ENCODE data around the gene NPAS2. TPM values are rescaled to one million over a fixed set of nuclear protein-coding genes. Genes with fewer than 3 reads are reported as not detected.

Gene NPAS2
- total RNA-seq, 2 donors from 2014 or later: 33.9 to 38.3 TPM

DNA sequence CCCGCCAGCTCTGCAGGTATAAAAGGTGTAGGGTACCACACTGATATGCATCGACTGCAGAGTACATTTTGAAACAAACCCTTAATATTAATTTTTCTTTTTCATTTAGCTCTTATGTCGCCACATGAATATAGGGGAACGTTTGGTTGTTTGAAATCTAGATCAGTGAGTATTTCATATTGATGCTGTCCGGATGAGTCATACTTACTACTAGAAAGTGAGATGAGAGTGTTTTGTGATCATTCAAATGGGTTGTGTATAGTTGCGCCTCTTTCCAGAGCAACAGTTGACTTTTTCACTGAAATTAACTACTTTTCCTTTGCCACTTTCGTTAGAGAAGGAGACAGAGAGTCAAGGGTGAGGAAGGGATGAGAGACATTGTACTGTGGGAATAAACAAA is 24.6 kb downstream of the NPAS2 start:
- Histone ChIP-seq H3K27ac (no peak overlapping the region), H3K36me3 (no peaks in the 10 kb centered on the region), H3K4me3 (no peak overlapping the region), H3K9me3 (no peaks in the 10 kb centered on the region), H3K27me3 (no peaks in the 10 kb centered on the region), H3K9ac (ENCODE audit: low read depth in 2 of 2, low read length in 2 of 2) (no peak overlapping the region), H3K4me1 (no peaks in the 10 kb centered on the region)
- DNase-seq: no peak
- intact Hi-C loops (cut with DNase I): no loop called here
- TF ChIP-seq, protein P1, sequence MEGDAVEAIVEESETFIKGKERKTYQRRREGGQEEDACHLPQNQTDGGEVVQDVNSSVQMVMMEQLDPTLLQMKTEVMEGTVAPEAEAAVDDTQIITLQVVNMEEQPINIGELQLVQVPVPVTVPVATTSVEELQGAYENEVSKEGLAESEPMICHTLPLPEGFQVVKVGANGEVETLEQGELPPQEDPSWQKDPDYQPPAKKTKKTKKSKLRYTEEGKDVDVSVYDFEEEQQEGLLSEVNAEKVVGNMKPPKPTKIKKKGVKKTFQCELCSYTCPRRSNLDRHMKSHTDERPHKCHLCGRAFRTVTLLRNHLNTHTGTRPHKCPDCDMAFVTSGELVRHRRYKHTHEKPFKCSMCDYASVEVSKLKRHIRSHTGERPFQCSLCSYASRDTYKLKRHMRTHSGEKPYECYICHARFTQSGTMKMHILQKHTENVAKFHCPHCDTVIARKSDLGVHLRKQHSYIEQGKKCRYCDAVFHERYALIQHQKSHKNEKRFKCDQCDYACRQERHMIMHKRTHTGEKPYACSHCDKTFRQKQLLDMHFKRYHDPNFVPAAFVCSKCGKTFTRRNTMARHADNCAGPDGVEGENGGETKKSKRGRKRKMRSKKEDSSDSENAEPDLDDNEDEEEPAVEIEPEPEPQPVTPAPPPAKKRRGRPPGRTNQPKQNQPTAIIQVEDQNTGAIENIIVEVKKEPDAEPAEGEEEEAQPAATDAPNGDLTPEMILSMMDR (IDR thresholded peaks at IDR 0.05): no peak

DNA sequence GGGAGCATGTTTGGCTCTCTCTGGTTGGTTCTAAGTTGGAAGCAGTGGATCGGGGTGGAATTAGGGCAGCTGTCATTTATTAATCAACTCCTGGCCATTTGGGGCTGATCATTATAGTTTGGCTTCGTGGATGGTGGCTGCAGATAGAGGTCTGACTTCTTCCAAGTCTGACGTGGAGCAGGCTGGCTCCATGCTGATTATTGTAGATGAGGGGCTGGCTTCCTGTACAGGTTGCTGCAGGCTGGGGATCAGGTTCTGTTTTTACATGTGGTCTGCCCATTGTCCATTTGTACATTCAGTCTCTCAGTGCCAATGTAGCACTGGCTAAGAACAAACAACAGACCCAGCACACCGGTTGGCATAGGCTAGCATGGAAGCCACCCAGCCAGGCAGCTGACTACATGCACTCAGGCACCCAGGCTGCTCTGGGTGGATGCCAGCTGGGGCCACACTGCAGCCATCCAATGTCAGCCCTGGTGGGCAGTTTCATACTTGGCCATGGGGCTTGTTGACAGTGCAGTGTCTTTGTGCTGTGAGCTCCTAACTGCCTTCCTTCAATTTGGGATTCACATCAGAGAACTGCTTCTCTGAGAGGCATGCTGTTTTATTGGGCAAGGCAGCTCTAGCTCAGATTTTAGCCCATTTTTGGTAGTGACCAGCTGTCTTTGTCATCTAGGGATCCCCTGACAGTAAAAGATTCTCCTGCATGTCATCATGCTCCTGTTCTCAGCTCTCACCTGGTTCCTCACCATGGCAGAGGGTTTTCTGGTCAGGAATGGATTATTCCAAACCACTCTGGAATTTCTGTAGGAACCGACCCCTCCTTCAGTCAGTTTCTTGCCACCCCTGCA is 25.4 kb downstream of the NPAS2 start:
- TF ChIP-seq, protein P1 (IDR thresholded peaks at IDR 0.05): no peak
- intact Hi-C loops (cut with DNase I): no loop called here
- H3K27ac ChIP-seq: no peak overlapping the region
- DNase-seq: no peak
- H3K4me1 ChIP-seq: no peaks in the 10 kb centered on the region
- no peak overlapping the region for H3K9ac ChIP-seq (ENCODE audit: low read depth in 2 of 2, low read length in 2 of 2)
- H3K27me3 ChIP-seq: no peaks in the 10 kb centered on the region
- no peak overlapping the region for H3K4me3 ChIP-seq
- H3K36me3 ChIP-seq: no peaks in the 10 kb centered on the region
- H3K9me3 ChIP-seq: no peaks in the 10 kb centered on the region

DNA sequence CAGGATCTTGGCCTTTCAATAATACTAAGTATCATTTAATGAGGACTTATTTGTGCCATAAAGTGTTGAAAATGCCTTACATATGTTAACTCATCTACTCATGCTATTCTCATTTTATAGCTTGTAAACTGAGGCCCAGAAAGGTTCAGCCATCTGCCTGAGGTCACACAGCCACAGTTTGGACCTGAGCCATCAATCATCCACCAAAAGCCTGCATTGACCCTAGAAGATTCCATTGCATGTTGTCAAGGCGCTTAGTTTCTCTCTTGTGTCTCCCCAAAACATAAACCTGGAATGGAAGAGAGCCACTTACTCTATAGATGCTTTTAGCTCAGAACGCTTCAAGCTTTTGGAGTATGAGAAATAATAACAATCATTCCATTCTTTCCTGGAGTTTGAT is 26.8 kb downstream of the NPAS2 start:
- Histone ChIP-seq H3K9ac (ENCODE audit: low read depth in 2 of 2, low read length in 2 of 2) (no peak overlapping the region), H3K27me3 (no peaks in the 10 kb centered on the region), H3K4me3 (no peak overlapping the region), H3K9me3 (no peaks in the 10 kb centered on the region), H3K36me3 (no peaks in the 10 kb centered on the region), H3K27ac (no peak overlapping the region), H3K4me1 (no peaks in the 10 kb centered on the region)
- intact Hi-C loops (cut with DNase I): no loop called here
- no peak for DNase-seq
- TF ChIP-seq, protein P1 (IDR thresholded peaks at IDR 0.05): no peak

DNA sequence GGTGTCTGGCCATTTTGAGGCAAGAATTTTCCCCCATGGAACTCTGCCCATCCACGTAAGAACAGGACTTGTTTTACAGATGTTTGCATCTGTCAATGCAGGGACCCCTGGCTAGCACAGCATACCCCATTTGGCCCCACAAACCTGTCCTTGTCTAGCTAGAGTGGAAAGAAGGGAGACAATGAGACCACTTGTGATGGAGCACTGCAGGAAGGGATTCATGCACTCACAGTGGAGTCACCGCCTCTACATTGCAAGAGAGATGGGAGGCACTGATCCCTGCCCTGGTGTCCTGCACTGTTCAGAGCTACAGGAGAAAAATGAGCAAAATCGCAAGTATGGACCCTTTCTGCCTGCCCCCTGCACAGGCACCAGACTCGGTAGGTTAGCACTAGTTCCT is 32.5 kb downstream of the NPAS2 start:
- H3K9me3 ChIP-seq: no peaks in the 10 kb centered on the region
- no peak for DNase-seq
- TF ChIP-seq, protein P1 (IDR thresholded peaks at IDR 0.05): no peak
- intact Hi-C loops (cut with DNase I): no loop called here
- H3K9ac ChIP-seq (ENCODE audit: low read depth in 2 of 2, low read length in 2 of 2): no peak overlapping the region
- H3K4me3 ChIP-seq: no peak overlapping the region
- no peak overlapping the region for H3K27ac ChIP-seq
- no peaks in the 10 kb centered on the region for H3K4me1 ChIP-seq
- no peaks in the 10 kb centered on the region for H3K27me3 ChIP-seq
- H3K36me3 ChIP-seq: no peaks in the 10 kb centered on the region

DNA sequence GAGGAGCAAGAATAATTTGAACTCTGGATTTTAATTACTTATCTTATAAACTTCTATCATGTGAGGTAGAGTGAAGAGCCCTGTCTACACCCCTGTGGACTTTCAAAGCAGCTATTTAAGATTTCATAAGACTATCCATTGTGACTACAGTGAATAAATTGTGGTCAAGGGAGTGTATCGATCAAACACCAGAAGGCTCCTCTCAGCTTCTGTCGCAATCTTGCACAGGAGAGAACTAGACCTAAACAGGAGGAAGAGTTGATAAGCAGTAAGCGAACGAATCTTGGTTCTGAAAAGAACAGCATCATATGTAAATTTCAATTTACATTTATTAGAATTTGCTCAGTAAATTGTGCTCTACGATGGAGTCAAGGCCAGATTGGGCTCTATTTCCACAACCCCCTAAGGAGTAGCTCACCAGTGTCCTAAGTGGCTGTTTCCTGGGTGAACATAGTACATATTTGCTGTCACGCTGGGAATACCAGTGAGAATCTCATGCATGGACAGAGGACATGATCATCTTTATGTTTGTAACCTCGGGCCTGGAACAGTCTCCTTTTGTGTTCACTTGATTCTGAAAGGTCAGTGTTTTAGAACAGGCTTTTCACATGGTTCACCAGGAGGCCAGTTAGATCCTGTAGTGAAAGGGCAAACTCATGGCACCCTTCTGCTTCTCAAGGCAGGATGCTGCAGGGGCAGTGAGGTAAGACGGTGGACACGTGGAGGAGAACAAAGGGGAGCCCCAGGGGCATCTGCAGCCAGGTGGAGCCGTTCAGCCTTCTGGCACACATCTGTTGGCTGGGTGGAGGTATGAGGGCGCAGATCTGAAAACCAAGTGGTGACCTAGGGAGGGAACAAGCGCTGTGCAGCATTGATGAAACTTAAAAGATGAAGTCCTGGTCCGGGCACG is 33.3 kb downstream of the NPAS2 start:
- no peak overlapping the region for H3K9ac ChIP-seq (ENCODE audit: low read depth in 2 of 2, low read length in 2 of 2)

More for the DNA sequence above, 33.3 kb downstream of the NPAS2 start:
- TF ChIP-seq, protein P1 (IDR thresholded peaks at IDR 0.05): no peak
- no peak for DNase-seq
- Histone ChIP-seq H3K27me3 (no peaks in the 10 kb centered on the region), H3K4me1 (no peaks in the 10 kb centered on the region), H3K36me3 (no peaks in the 10 kb centered on the region), H3K9me3 (no peaks in the 10 kb centered on the region), H3K4me3 (no peak overlapping the region), H3K27ac (no peak overlapping the region)
- intact Hi-C loops (cut with DNase I): no loop called here
